Measurements from ENCODE around the gene CNIH4. TPM values are rescaled to one million over a fixed set of nuclear protein-coding genes. Genes with fewer than 3 reads are reported as not detected.

Gene CNIH4
- total and polyA plus RNA-seq, 10 of the 15 experiments (the other 5 are each of a cell fraction or from before 2014, with no cell fraction given) = 23.2 to 173 (median 51.4) TPM

GRCh38 chr1:224380003-224380402, 23.3 kb downstream of the CNIH4 start (continued):
- TF ChIP-seq SUPT20H (IDR thresholded peaks at IDR 0.05; ENCODE audit: borderline replicate concordance, control insufficient read depth, low read depth, low read length) (no peak), CBX5 (IDR thresholded peaks at IDR 0.05; ENCODE audit: low read depth) (no peak), ETV6 (conservative IDR thresholded peaks at IDR 0.05 in 1 of 2, IDR thresholded peaks at IDR 0.05 in 1 of 2; ENCODE audit: borderline replicate concordance in 1 of 2, low read depth in 1 of 2) (no peak), ASH2L (IDR thresholded peaks at IDR 0.05; ENCODE audit: borderline replicate concordance, low read depth) (no peak), ZZZ3 (IDR thresholded peaks at IDR 0.05; ENCODE audit: control insufficient read depth, insufficient read length, low read depth) (no peak), FOXK2 (IDR thresholded peaks at IDR 0.05) (no peak), POLR2AphosphoS5 (IDR thresholded peaks at IDR 0.05; ENCODE audit: low read length) (no peak), ZSCAN29 (IDR thresholded peaks at IDR 0.05) (no peak), MEF2B (IDR thresholded peaks at IDR 0.05; ENCODE audit: partially characterized antibody, poor library complexity, severe bottlenecking) (peak; percentile 42), SPI1 (IDR thresholded peaks at IDR 0.05; ENCODE audit: borderline replicate concordance, insufficient read depth, low read depth, low read length) (no peak), TARDBP (IDR thresholded peaks at IDR 0.05; ENCODE audit: borderline replicate concordance) (no peak), RAD51 (IDR thresholded peaks at IDR 0.05) (no peak), ZBTB11 (CRISPR knock-in tag; IDR thresholded peaks at IDR 0.05) (no peak), MYB (IDR thresholded peaks at IDR 0.05; ENCODE audit: borderline replicate concordance, low read depth, low read length) (no peak), SMARCA5 (IDR thresholded peaks at IDR 0.05) (no peak), BCL11A (IDR thresholded peaks at IDR 0.05; ENCODE audit: low read depth, low read length) (peak; percentile 82; the same call in 1 of the 2 replicates), TAF1 (IDR thresholded peaks at IDR 0.05; ENCODE audit: borderline replicate concordance, low read depth, low read length) (no peak), TBL1XR1 (IDR thresholded peaks at IDR 0.05; ENCODE audit: low read depth, low read length) (peak; percentile 83), EP300 (IDR thresholded peaks at IDR 0.05; ENCODE audit: borderline replicate concordance in 1 of 2, control insufficient read depth in 1 of 2, low read depth in 2 of 2, low read length in 2 of 2) (0 out of 4 replicates have a peak, but pooled peaks of 1 of the 2 experiments have one; percentile 7), ELK1 (IDR thresholded peaks at IDR 0.05; ENCODE audit: low read depth, low read length) (no peak), SREBF1 (IDR thresholded peaks at IDR 0.05; ENCODE audit: low read length) (no peak), CBFB (IDR thresholded peaks at IDR 0.05; ENCODE audit: low read depth) (peak; percentile 82)
